ENCODE measurements around the gene RIMS4.
"Not testable (repeated sequence)": the region's sequence is repeated elsewhere in the genome, so short reads cannot be mapped to it uniquely, and the experiment has no call there.

Gene RIMS4

GRCh38 chr20:44827401-44827800 is 17.1 kb upstream of the RIMS4 start:
- H3K79me2 ChIP-seq (ENCODE audit: insufficient read depth, low read length): no peaks in the 10 kb centered on the region
- H3K4me3 ChIP-seq (ENCODE audit: low read depth in 1 of 2, low read length in 2 of 2): no peak overlapping the region
- H3K4me2 ChIP-seq (ENCODE audit: insufficient read depth, low read length): no peak overlapping the region
- no peak overlapping the region for H3K9ac ChIP-seq (ENCODE audit: low read depth, low read length)
- no peak for ATAC-seq (ENCODE audit: insufficient read depth, low read depth)
- peaks cover 15% of the 10 kb centered on the region for H3K27me3 ChIP-seq (ENCODE audit: insufficient read depth, low read length, poor library complexity)
- H3K4me1 ChIP-seq (ENCODE audit: insufficient read depth, low read length): no peaks in the 10 kb centered on the region
- TF ChIP-seq EZH2 (IDR thresholded peaks at IDR 0.05; ENCODE audit: borderline replicate concordance, low read depth, low read length, severe bottlenecking): no peak
- no peak for TF ChIP-seq CTCF (IDR thresholded peaks at IDR 0.05; ENCODE audit: borderline replicate concordance, extremely low read depth, low read length, poor library complexity, severe bottlenecking)
- H3K9me3 ChIP-seq (ENCODE audit: insufficient read depth, low read length, severe bottlenecking): no peaks in the 10 kb centered on the region
- no peaks in the 10 kb centered on the region for H3K36me3 ChIP-seq (ENCODE audit: insufficient read depth, low read length)
- H3K27ac ChIP-seq (ENCODE audit: low read length): no peak overlapping the region
- no peak for DNase-seq
- H4K20me1 ChIP-seq (ENCODE audit: insufficient read depth, low read length): 0 out of 2 replicates have a peak, but pooled peaks cover 3% of the 10 kb centered on the region
- no peak overlapping the region for H2AFZ ChIP-seq (ENCODE audit: low read depth, low read length)

- not testable (repeated sequence) for H3K9me3 ChIP-seq (ENCODE audit: insufficient read depth, low read length, severe bottlenecking); H3K36me3 ChIP-seq (ENCODE audit: insufficient read depth, low read length); H3K4me2 ChIP-seq (ENCODE audit: insufficient read depth, low read length); H3K4me3 ChIP-seq (ENCODE audit: low read depth in 1 of 2, low read length in 2 of 2); DNase-seq; H3K4me1 ChIP-seq (ENCODE audit: insufficient read depth, low read length); H2AFZ ChIP-seq (ENCODE audit: low read depth, low read length); H3K9ac ChIP-seq (ENCODE audit: low read depth, low read length); H3K27ac ChIP-seq (ENCODE audit: low read length); H3K79me2 ChIP-seq (ENCODE audit: insufficient read depth, low read length); ATAC-seq (ENCODE audit: insufficient read depth, low read depth); H4K20me1 ChIP-seq (ENCODE audit: insufficient read depth, low read length)
- peaks cover 29% of the 10 kb centered on the region for H3K27me3 ChIP-seq (ENCODE audit: insufficient read depth, low read length, poor library complexity)
These were observed 11.2 kb upstream of the RIMS4 start for GRCh38 chr20:44821576-44821975.

GRCh38 chr20:44819936-44820335 is 9.6 kb upstream of the RIMS4 start:
- no peak overlapping the region for H3K27ac ChIP-seq (ENCODE audit: low read length)
- H3K4me3 ChIP-seq (ENCODE audit: low read depth in 1 of 2, low read length in 2 of 2): no peak overlapping the region
- DNase-seq: no peak

More at GRCh38 chr20:44819936-44820335, 9.6 kb upstream of the RIMS4 start:
- H2AFZ ChIP-seq (ENCODE audit: low read depth, low read length): no peak overlapping the region
- no peaks in the 10 kb centered on the region for H3K79me2 ChIP-seq (ENCODE audit: insufficient read depth, low read length)
- peaks cover 39% of the 10 kb centered on the region for H3K27me3 ChIP-seq (ENCODE audit: insufficient read depth, low read length, poor library complexity)
- H3K9me3 ChIP-seq (ENCODE audit: insufficient read depth, low read length, severe bottlenecking): no peaks in the 10 kb centered on the region
- no peaks in the 10 kb centered on the region for H3K4me1 ChIP-seq (ENCODE audit: insufficient read depth, low read length)
- TF ChIP-seq CTCF (IDR thresholded peaks at IDR 0.05; ENCODE audit: borderline replicate concordance, extremely low read depth, low read length, poor library complexity, severe bottlenecking): no peak
- TF ChIP-seq EZH2 (IDR thresholded peaks at IDR 0.05; ENCODE audit: borderline replicate concordance, low read depth, low read length, severe bottlenecking): no peak
- H4K20me1 ChIP-seq (ENCODE audit: insufficient read depth, low read length): no peaks in the 10 kb centered on the region; the same call in 1 of the 2 replicates
- no peaks in the 10 kb centered on the region for H3K36me3 ChIP-seq (ENCODE audit: insufficient read depth, low read length)
- no peak for ATAC-seq (ENCODE audit: insufficient read depth, low read depth)
- no peak overlapping the region for H3K4me2 ChIP-seq (ENCODE audit: insufficient read depth, low read length)
- no peak overlapping the region for H3K9ac ChIP-seq (ENCODE audit: low read depth, low read length)

Measured in DND-41 (cell line).